BLaER1 treated with 17β-estradiol and CSF1 and Interleukin-3, amounts not matched to agents 10 nM and 100 nM (cell line): ENCODE measurements around the gene DIP2B.
A peak's percentile ranks its signal among the peaks of the same experiment; 100 is the strongest.

Experiments used
- H3K27ac ChIP-seq, 11 experiments: shearing (Covaris generic); formaldehyde crosslinking; 2 replicates each; pipeline ENCODE4 v1.8.1; 2022
- H3K27me3 ChIP-seq, 11 experiments: shearing (Covaris generic); formaldehyde crosslinking; 2 replicates each; pipeline ENCODE4 v1.8.1; 2022
- H3K36me3 ChIP-seq, 11 experiments: shearing (Covaris generic); formaldehyde crosslinking; 2 replicates each; pipeline ENCODE4 v1.8.1; 2022
- H3K4me1 ChIP-seq, 10 experiments: shearing (Covaris generic); formaldehyde crosslinking; 2 replicates each; pipeline ENCODE4 v1.8.1; 2022
- H3K4me2 ChIP-seq, 11 experiments: shearing (Covaris generic); formaldehyde crosslinking; 2 replicates each; pipeline ENCODE4 v1.8.1; 2022
- H3K4me3 ChIP-seq, 10 experiments: shearing (Covaris generic); formaldehyde crosslinking; 2 replicates each; pipeline ENCODE4 v1.8.1; 2022
- H3K9ac ChIP-seq, 11 experiments: shearing (Covaris generic); formaldehyde crosslinking; 2 replicates each; pipeline ENCODE4 v1.8.1; 2022
- H3K9me3 ChIP-seq, 11 experiments: shearing (Covaris generic); formaldehyde crosslinking; replicated peaks in 1 of 11; 2 replicates each; pipeline ENCODE4 v1.8.1; 2022
- H4K20me1 ChIP-seq, 11 experiments: shearing (Covaris generic); formaldehyde crosslinking; 2 replicates each; pipeline ENCODE4 v1.8.1; 2022
- Cebpa-rat ChIP-seq, 11 experiments: shearing (Covaris generic); IDR thresholded peaks; 2 replicates each; pipeline ENCODE4 v1.8.1; 2022

The DIP2B gene

DNA sequence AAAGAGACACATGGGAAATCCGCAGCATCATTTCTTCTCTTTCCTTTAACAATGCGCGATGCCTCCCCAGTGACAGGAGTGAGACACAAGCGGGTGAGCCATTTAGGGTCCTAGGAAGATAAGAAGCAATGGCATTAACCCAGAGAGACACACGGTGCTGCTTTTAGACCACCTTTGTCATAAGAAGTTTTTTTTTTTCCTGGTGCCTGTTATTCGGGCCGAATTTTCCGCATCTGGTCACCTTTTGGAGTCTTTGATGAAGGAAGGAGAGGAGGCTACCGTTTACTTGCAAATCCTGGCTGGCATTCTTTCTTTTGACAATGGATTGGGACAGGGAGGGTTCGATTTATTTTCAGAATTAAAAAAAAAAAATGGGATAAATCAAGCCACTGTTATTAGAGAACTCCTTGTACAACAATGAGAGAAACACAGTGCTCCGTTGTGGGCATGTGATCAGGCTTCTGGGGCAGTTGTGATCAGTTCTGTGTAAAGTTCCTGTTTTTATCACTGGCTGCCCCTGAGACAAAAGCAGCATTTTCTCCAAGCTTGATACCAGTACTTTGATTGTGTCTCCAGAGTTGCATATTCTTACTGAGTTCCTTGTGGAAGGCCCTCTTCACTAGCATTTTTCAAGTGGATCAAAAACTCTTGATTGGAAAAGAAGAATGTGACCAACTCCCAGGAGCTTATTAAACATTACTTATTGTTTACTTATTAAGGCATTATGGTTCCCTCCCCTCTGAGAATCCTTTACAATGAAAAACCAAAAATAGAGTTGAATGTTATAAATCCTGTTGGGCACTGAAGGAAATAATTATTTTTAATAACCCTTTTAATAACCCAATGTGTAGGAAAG is 1.1 kb downstream of the DIP2B start:
- H3K4me2 ChIP-seq: peak overlapping the region; percentile 73 to 96 (median 90)
- peak overlapping the region; percentile 95 to 99 (median 98) for H3K9ac ChIP-seq
- no peak for TF ChIP-seq Cebpa-rat (IDR thresholded peaks at IDR 0.05)
- H3K4me1 ChIP-seq: peaks cover 26 to 50% (median 40%) of the 10 kb centered on the region in 10 experiments
- peak overlapping the region; percentile 89 to 99 (median 96) for H3K27ac ChIP-seq
- peaks cover under 1 to 12% (median 9%) of the 10 kb centered on the region in 11 experiments; a peak in 18 of 22 replicates for H3K9me3 ChIP-seq
- H3K4me3 ChIP-seq: peak overlapping the region; percentile 85 to 97 (median 91)
- no peaks in the 10 kb centered on the region for H3K27me3 ChIP-seq
- peaks cover 0 to 28% (median 13%) of the 10 kb centered on the region in 11 experiments; a peak in 11 of 22 replicates for H3K36me3 ChIP-seq
- H4K20me1 ChIP-seq: peaks cover 32 to 47% (median 42%) of the 10 kb centered on the region in 11 experiments; a peak in 19 of 22 replicates

DNA sequence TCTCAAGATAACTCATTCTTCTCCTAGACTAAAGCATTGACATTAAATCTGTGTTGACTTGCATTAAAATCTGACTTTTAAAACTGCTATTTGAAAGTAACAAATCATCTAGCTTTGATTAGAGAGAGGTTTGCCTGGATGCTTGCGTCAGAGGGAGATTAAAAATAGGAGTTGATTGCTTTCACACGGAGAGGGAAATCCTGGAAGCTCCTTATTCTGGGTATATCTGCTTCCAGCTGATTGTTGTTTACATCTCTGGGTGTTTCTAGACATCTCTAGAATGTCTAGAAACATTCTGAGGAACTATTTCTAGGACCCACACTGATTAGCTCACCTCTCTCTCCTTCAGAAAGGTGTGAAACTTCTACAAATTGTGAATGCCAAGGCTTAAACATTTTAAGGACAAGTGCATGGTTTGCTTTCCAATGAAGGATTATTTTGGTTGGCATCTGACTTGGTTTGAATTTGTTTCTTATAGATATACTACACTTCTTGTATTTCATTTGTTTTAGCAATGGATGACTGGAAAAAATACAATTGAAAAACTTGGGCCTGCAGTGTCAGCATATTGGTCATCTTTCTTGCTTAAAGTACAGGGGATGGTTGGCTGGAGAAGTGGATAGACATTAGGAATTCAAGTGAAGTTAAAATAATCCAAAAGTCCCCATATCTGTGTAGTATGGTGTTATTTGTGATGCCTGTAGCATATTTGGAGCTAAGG is 2.1 kb downstream of the DIP2B start:
- H3K27me3 ChIP-seq: no peaks in the 10 kb centered on the region
- H3K9me3 ChIP-seq: peaks cover 0 to 2% (median 0%) of the 10 kb centered on the region in 11 experiments; a peak in 4 of 22 replicates
- peak overlapping the region in 10 of 11 experiments; percentile 89 to 99 (median 96); a peak in 18 of 22 replicates for H3K27ac ChIP-seq
- peaks cover 26 to 60% (median 40%) of the 10 kb centered on the region in 10 experiments for H3K4me1 ChIP-seq
- peak overlapping the region; percentile 95 to 99 (median 98) for H3K9ac ChIP-seq
- H3K4me2 ChIP-seq: peak overlapping the region; percentile 73 to 96 (median 90)
- TF ChIP-seq Cebpa-rat (IDR thresholded peaks at IDR 0.05): no peak
- H3K36me3 ChIP-seq: peaks cover 0 to 38% (median 17%) of the 10 kb centered on the region in 11 experiments; a peak in 12 of 22 replicates
- peaks cover 32 to 57% (median 52%) of the 10 kb centered on the region in 11 experiments; a peak in 19 of 22 replicates for H4K20me1 ChIP-seq
- peak overlapping the region; percentile 85 to 97 (median 91); a peak in 19 of 20 replicates for H3K4me3 ChIP-seq

DNA sequence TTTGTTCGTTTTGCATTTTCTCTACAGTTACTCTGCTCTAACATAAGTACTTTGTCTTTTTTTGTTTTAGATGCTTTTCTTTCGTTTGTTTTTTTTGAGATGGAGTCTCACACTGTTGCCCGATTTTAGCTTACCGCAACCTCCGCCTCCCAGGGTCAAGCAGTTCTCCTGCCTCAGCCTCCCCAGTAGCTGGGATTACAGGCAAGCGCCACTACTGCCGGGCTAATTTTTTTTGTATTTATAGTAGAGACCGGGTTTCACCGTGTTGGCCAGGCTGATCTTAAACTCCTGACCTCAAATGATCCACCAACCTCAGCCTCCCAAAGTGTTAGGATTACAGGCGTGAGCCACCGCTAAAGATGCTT is 2.7 kb downstream of the DIP2B start:
- H3K4me2 ChIP-seq: peak overlapping the region; percentile 73 to 96 (median 90)

DNA sequence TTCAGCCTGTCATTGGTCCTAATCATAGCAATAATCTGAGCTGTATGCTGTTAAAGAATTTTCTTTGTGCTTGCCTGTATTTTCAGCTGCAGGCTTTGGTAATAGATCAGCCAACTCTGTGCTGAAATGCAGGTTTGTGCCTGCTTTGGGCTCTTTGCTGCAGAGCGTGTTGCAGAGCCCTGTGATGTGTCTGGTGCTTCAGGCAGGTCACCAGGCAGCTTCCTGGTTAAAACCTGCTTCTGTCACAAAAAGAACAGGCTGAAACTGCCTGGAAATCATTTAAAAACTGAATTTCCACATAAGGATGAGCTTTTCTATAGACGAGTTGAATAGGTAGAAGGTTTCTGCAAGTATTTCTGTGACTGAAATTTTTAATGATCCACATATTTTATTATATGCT is 3.1 kb downstream of the DIP2B start:
- Histone ChIP-seq H3K4me1 (peaks cover 26 to 70% (median 47%) of the 10 kb centered on the region in 10 experiments), H3K27me3 (no peaks in the 10 kb centered on the region), H4K20me1 (peaks cover 38 to 67% (median 62%) of the 10 kb centered on the region in 11 experiments; a peak in 19 of 22 replicates), H3K4me2 (peak overlapping the region; percentile 73 to 96 (median 90); a peak in 18 of 22 replicates), H3K9ac (peak overlapping the region in 6 of 11 experiments; percentile 95 to 99 (median 98); a peak in 9 of 22 replicates), H3K36me3 (peaks cover 4 to 48% (median 24%) of the 10 kb centered on the region in 11 experiments; a peak in 14 of 22 replicates), H3K27ac (peak overlapping the region in 4 of 11 experiments; percentile 96 to 99 (median 98); a peak in 5 of 22 replicates), H3K4me3 (peak overlapping the region in 5 of 10 experiments; percentile 85 to 97 (median 95); a peak in 9 of 20 replicates), H3K9me3 (0 out of 22 replicates have a peak, but pooled peaks cover 0 to 2% (median 0%) of the 10 kb centered on the region in 11 experiments)
- TF ChIP-seq Cebpa-rat (IDR thresholded peaks at IDR 0.05): no peak

More for the DNA sequence above, 2.7 kb downstream of the DIP2B start:
- Histone ChIP-seq H3K27ac (peak overlapping the region in 4 of 11 experiments; percentile 96 to 99 (median 98); a peak in 7 of 22 replicates), H3K4me1 (peaks cover 26 to 65% (median 43%) of the 10 kb centered on the region in 10 experiments), H3K4me3 (peak overlapping the region in 7 of 10 experiments; percentile 85 to 97 (median 93); a peak in 12 of 20 replicates), H3K36me3 (peaks cover 0 to 44% (median 19%) of the 10 kb centered on the region in 11 experiments; a peak in 13 of 22 replicates), H3K9me3 (no peaks in the 10 kb centered on the region), H4K20me1 (peaks cover 33 to 62% (median 57%) of the 10 kb centered on the region in 11 experiments; a peak in 19 of 22 replicates), H3K27me3 (no peaks in the 10 kb centered on the region), H3K9ac (peak overlapping the region; percentile 95 to 99 (median 98); a peak in 18 of 22 replicates)
- no peak for TF ChIP-seq Cebpa-rat (IDR thresholded peaks at IDR 0.05)

DNA sequence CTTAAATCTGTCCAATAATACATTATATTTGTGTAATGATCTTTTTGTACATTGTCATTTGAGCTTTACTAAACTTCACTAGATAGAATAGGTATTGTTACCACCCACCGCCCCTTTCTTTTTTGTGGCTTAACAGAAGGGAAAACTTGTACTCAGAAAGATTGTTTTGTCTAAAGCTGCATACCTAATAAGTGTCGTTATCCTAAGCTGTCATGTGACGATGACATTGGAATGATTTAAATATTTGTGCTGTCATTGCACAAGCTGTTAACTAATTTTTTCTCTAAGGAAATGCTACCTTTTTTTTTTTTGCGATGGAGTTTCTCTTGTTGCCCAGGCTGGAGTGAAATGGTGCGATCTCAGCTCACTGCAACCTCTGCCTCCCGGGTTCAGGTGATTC is 3.6 kb downstream of the DIP2B start:
- peak overlapping the region in 10 of 11 experiments; percentile 11 to 96 (median 86); a peak in 17 of 22 replicates for H3K4me2 ChIP-seq
- H3K4me1 ChIP-seq: peaks cover 28 to 75% (median 52%) of the 10 kb centered on the region in 10 experiments
- peak overlapping the region in 2 of 10 experiments; percentile 90 to 97; a peak in 4 of 20 replicates for H3K4me3 ChIP-seq
- H3K9ac ChIP-seq: peak overlapping the region in 5 of 11 experiments; percentile 7 to 99 (median 29); a peak in 5 of 22 replicates
- H4K20me1 ChIP-seq: peaks cover 38 to 72% (median 66%) of the 10 kb centered on the region in 11 experiments; a peak in 19 of 22 replicates
- 0 out of 22 replicates have a peak, but pooled peaks cover 0 to 7% (median 0%) of the 10 kb centered on the region in 11 experiments for H3K9me3 ChIP-seq
- no peak for TF ChIP-seq Cebpa-rat (IDR thresholded peaks at IDR 0.05)
- no peaks in the 10 kb centered on the region for H3K27me3 ChIP-seq
- peaks cover 4 to 53% (median 27%) of the 10 kb centered on the region in 11 experiments; a peak in 14 of 22 replicates for H3K36me3 ChIP-seq
- H3K27ac ChIP-seq: peak overlapping the region in 3 of 11 experiments; percentile 17 to 32 (median 19); a peak in 2 of 22 replicates

DNA sequence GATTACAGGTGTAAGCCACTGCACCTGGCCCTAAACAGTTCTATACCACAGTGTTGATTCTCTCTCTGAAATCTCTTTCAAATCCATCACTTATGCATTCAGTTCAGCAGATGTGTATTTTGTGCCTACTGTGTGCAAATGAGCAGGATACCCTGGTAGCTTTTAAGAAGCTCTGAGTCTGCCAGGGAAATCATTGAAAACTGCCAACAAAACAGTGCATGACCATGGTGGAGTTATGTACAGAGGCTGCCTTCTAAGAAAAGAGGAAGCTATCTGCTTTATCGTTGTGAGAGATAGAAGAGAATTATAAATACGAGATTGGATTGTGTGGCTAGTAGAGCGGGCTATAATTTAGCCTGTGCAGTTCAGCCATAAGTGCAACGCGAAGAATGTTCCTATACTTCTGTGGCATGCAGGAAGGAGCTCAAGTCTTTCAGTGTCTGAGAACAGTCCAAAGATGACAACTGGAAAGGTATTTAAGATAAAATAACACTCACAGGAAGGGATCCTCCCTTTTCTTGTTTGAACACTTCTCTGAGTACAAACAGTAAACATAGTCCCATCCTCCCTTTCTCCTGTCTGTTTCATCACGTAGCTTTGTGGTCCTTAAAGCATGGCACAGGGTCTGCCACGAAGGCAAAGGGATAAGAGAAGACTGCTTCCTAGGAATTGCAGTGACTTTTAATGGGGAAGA is 4.3 kb downstream of the DIP2B start:
- Histone ChIP-seq H3K27ac (peak overlapping the region in 4 of 11 experiments; percentile 19 to 32 (median 22); a peak in 3 of 22 replicates), H3K4me1 (peaks cover 32 to 82% (median 59%) of the 10 kb centered on the region in 10 experiments), H3K36me3 (peaks cover 4 to 59% (median 30%) of the 10 kb centered on the region in 11 experiments; a peak in 14 of 22 replicates), H3K9me3 (0 out of 22 replicates have a peak, but pooled peaks cover 0 to 7% (median 0%) of the 10 kb centered on the region in 11 experiments), H4K20me1 (peaks cover 40 to 79% (median 73%) of the 10 kb centered on the region in 11 experiments; a peak in 19 of 22 replicates), H3K4me3 (peak overlapping the region in 2 of 10 experiments; percentile 90 to 97; a peak in 3 of 20 replicates), H3K27me3 (no peaks in the 10 kb centered on the region), H3K4me2 (peak overlapping the region in 10 of 11 experiments; percentile 11 to 96 (median 86); a peak in 18 of 22 replicates), H3K9ac (peak overlapping the region in 5 of 11 experiments; percentile 7 to 99 (median 33); a peak in 5 of 22 replicates)
- TF ChIP-seq Cebpa-rat (IDR thresholded peaks at IDR 0.05): no peak
